DMS153 (cell line): Measurements from ENCODE around the gene NHEJ1.

Experiments
- DNase-seq: peaks from one replicate; lab custom pipeline; 2025; lab: John Stamatoyannopoulos, UW

NHEJ1 gene

DNA sequence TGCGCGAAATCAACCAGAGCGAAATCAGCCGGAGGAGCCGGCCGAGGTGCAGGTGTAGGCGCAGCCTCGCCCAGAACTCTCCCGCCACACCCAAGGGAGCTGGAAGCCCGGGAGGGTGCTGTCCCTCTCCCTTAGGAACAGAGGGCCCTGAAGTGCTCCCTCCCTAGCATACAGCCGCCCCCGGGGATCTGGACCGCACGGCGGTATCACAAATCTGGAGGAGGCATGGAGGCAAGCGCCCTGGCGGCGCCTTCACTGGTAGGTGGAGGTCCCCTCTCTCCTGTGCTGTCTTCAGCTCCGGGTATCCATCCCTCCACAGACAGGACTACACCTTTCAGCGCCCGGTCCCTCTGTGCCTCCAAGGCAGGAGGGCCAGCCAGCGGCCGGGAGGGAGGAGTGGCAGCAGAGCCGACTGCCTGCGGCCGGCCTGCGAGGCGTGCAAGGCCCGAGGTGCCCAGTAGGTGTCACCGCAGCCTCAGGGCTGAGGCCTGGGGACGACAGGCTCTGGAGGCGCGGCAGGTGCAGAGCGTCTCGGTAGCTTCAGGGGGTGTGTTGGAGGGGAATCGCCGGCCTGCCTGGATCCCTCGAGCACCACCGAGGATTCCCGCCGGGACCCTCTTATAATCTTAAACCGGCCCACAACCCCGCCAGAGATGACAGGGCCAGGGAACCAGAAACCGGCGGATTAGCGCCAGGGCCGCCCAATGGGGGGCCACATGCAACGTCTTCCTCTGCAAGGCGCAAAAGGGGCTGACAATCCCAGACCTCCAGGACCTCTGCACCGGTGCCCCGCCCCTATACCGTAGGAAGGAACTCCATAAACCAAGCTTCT, 102.7 kb downstream of the NHEJ1 start:
- DNase-seq = peak; percentile 22

DNA sequence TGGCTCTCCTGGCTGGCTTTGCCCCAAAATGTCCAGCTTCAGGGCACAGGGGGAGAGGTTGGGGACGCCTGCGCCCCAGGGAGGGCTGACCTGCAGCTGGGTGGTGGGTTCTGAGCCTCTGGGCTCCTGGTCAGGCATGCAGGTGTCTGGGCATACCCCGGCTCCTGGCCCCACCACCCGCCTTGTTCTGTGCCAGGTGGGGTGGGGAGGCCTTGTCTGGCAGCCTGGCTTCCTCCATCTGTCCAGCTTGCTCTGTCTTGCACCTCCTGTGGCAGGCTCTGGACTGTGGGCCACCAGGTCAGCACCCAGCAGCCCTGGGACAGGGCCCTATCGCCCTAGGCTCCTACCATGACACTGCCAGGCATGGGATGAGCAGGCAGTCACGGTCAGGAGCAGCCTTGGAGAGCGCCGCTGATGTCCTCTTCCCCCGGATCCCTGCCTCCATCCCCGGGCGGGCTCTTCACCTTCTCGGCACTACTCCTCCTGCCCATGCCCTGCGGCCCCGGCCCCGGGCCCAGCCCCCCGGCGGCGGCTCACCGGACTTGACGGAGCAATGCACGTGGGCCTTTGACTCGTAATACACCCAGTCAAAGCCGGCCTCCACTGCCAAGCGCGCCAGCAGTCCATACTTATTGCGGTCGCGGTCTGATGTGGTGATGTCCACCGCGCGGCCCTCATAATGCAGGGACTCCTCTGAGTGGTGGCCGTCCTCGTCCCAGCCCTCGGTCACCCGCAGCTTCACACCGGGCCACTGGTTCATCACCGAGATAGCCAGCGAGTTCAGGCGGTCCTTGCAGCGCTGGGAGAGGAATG, 103.5 kb downstream of the NHEJ1 start:
- no peak for DNase-seq

GRCh38 chr2:219056176-219056895, 104.3 kb downstream of the NHEJ1 start:
- no peak for DNase-seq

- no peak for DNase-seq
Observed at GRCh38 chr2:219054956-219055903, 105.4 kb downstream of the NHEJ1 start.

DNA sequence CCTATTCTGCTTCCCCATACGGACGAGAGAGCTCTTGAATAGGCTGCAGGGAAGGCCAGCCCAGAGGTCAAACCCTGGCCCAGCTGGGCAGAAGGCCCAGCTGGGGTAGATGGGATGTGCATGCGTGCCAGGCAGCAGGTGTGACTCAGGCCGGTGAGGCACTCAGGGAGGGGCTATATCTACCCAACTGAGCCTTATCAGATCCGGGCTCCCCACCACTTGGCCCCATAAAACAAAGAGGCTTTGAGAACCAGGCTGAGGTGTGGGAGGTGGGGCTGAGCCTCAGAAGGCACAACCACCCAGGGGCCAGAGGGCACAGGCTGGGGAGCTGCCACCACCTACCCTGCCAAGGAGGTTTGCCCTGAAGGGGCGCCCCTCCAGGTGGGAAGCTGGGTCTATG, 111.3 kb downstream of the NHEJ1 start:
- DNase-seq = no peak

DNA sequence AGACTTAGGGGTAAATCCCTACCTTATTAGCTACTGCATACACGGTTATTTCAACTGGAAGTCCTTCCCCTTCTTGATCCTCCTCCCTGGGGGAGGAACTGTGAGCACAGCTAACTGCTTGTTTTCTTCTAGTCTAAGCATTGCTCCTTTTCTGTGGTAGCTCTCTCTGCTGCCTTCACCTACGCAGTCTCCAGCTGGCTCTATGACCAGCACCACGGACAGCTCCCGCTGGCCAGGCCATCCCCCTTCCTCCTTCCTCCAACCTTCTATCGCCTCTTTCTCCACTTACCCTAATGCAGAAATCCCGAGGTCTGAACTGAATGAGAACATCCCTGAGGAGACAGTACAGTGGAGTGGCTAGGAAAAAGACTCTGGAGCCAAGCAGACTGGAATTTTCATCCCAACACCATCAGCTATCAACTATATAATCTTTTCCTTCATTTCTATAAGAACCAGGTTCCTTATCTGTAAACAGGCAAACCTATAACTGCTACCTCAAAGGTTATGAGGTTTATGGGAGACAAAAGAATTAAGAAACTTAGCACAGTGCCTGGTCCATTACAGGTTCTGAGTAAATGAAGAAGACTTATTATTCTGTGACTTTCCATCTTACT, 114.6 kb downstream of the NHEJ1 start:
- DNase-seq = no peak

DNA sequence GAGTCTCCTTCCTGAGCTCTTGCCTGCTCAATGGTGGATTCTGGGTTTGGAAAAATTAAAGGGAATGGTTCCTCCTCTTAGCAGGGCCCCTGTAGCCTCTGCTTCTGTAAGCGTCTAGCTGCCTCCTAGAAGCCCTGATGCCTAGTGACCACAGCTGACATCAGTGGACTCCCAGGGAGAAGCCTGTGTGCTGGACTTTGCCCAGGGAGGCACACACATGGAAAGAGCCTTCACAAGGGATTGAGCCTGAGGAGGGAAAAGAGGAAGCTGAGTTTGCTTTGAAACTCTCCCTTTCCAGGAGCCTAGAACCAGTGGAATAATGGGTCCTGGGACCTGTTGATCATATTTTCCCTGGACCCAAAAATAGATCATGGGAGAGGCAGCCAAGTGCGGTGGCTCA, 117.9 kb downstream of the NHEJ1 start:
- DNase-seq = no peak

- no peak for DNase-seq
Observed at GRCh38 chr2:219042157-219042556, 118.5 kb downstream of the NHEJ1 start.

DNA sequence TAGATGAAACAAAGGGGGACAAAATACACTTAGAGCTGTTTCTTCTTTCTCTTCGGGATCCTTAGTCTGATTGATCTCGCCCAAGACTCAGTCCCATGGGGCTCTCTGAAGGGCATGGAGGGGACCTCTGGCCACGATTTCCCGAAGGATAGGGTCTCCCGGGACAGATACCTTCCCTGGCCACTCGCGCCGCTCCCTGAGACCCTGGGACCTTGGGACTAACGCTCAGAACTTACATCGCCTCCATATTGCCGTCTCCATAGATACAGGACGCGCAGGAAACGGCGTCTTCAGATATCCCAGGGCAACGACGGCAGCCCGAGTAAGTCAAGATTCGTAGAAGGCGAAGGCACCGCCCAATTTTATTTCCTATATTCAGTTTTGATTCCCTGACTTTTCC, 119.4 kb downstream of the NHEJ1 start, which contains the start of gene CFAP65:
Gene CFAP65 (minus strand): TSS at position 265 of the 400 bp plus-strand sequence. CDS start 2,468 bp downstream, outside the sequence.
- peak; percentile 28 for DNase-seq

DNA sequence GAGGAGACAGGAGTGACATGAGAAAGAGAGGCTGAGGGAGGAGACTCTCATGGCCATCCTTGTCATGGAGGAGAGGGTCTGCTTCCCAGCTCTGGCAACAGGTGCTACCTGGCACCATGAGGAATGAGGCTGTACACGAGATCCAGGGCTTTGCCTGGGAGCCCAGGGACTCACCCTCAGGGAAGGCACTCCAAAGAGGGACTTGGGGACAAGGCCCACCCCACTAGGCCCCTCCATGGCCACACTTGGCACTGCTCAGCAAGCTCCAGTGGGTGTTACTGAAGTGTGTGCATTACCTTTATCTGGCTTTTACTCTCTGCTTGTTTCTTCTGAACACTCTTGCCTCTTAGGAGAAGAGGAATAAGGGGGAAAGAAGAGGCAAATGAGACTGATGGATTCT, 122.0 kb downstream of the NHEJ1 start:
- DNase-seq = no peak

DNA sequence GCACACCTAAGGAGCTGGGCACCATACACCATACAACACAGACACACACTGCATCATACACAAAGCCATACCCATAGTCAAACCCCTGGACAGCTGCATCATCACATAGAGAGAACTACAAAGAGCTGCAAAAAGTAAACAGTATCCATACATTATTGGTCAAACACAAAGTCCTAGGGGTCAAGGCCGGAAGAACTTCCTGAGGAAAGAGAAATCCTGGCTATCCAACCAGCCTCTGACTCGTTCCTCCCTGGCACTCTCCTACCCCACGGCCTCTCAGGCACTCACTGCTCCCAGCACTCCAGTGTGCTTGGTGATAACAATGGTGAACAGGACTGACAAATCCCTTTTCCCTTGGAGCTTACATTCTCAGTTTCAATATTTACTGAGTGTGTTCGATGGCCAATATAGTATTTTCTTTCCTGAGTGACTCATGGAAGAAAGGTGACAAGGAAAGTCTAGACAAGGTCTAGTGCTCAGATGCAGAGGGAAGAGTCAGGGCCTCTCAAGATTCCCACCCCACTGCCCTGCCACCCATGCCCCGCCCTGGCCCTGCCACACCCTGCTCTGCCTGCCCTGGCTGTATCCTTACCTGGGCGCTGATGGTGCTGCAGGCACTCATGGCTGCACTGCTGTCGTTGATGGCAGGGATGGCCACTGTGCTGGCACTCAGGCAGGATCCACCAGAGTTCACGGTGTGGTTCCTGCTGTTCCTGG, 122.7 kb downstream of the NHEJ1 start:
- no peak for DNase-seq

- no peak for DNase-seq
Observed at GRCh38 chr2:219035942-219036341, 124.7 kb downstream of the NHEJ1 start.

GRCh38 chr2:219034823-219035222, 125.8 kb downstream of the NHEJ1 start:
- no peak for DNase-seq

- DNase-seq = no peak
Observed at GRCh38 chr2:219032051-219032745, 128.4 kb downstream of the NHEJ1 start.

DNA sequence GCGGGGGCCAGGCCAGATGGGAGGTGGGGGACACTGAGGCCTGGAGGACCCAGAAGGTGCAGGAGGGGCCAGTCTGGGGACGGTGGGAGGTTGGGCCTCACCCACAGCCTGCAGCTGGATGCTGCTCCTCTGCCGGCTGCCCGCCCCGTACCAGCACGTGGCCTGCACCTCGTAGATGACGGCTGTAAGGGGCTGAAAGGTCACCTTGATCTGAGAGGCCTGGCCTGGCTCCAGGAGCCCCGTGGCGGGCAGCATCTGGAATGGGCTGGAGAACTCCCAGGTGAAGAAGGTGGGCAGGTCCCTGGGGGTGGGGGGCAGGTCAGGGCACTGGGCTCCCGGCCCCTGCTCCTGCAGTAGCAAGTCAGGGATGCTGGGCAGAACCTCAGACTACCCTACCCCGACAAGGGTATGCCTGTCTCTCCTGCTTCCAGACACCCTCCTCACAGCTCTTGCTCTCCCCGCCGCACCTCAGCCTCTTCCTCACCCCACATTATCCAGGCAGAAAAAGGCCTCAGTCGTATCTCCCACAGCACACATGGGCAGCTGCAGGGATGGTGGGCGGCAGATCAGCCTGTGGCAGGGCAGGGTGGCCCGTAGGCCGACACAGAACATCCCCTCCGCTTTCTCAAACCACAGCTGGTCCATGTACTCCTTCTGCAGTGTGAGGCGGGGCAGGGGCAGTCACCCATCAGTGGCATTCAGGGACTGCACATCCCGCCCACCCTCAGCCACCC, 129.4 kb downstream of the NHEJ1 start:
- no peak for DNase-seq

DNA sequence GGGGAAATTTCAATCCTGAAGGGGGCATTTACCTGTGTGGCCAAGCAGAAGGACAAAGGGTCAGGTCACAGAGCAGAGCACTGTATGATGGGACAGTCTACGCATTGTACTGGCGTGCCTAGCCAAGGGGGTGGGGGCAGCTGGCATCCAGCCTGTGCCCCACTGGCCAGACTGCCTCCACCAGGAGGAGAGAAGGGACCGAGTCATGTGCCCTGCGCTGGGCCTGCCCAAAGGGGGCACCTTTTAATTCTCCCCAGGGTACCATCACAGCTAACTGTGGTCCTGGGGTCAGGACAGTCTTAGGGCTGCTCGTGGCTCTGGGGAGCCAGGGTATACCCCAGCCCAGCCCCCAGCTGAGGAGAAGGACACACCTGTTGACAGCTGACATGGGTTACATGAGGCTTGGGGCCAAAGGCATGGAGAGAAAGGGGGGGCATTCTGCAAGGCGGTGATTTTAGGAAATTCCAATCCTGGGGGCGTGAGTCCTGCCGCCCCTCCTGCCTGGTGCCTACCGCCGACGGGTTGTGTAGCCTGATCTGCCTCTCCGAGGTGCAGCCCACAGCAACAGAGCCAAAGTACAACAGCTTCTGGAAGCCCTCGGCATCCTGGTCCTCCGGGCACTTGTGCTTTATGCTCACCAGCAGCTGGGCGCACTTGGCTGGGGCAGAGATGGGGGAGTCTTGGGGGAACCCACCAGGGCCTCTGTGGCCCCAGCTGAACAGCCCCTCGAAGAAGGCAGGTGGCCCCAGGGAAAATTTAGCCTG, 130.3 kb downstream of the NHEJ1 start:
- no peak for DNase-seq

GRCh38 chr2:219029829-219030165, 130.8 kb downstream of the NHEJ1 start:
- DNase-seq = peak; percentile 43
